HepG2 (cell line): Measurements from ENCODE around the gene PRXL2A. TPM values are rescaled to one million over a fixed set of nuclear protein-coding genes. Genes with fewer than 3 reads are reported as not detected.

ENCODE experiments used
- ATAC-seq: fragments of 200-7000 bp; cut with Tn5 transposase; 3 replicates; pipeline ENCODE4 v1.9.1; 2020; ENCODE audit warnings: mild to moderate bottlenecking, moderate library complexity
- BruUV-seq: library from RNA; stranded (reverse); fragments of 400-500 nt; replicated peaks from 2 replicates; lab custom pipeline; 2021; lab: Mats Ljungman, UMichigan
- CTCF ChIA-PET: fragments of 300-600 bp; formaldehyde crosslinking; extraction: SDS; loops from one replicate; lab custom pipeline; 2021; ENCODE audit warnings: low total read pairs, inconsistent platforms, low intra/inter-chr PET ratio; lab: Yijun Ruan, JAX
- POLR2A ChIA-PET: fragments of 350-600 bp; sonication (Branson Sonifier 250); formaldehyde crosslinking; loops from one replicate; lab custom pipeline; 2020; ENCODE audit warnings: antibody characterized with exemption, inconsistent platforms; lab: Yijun Ruan, JAX
- DNase-seq: peaks from one replicate; pipeline ENCODE4 v3.0.0-alpha.2; 2015; ENCODE audit warnings: low spot score
- FAIRE-seq: peaks from 3 replicates; lab custom pipeline; 2011; peaks lifted over from hg19 to GRCh38; lab: Jason Lieb, UNC
- H2AFZ ChIP-seq: one replicate; pipeline ENCODE4 v1.6.1; 2011; ENCODE audit warnings: low read length, inconsistent platforms
- H3K27ac ChIP-seq: fragments of 300-600 bp; 3 replicates; pipeline ENCODE4 v1.8.0; 2011; ENCODE audit warnings: mixed run types, mild to moderate bottlenecking, mixed read lengths, low read length, inconsistent platforms; ENCODE audit not compliant: insufficient read depth; ENCODE audit errors: extremely low read length
- H3K27me3 ChIP-seq, 2 experiments: fragments of 200-600 bp in 1 of 2; 2 replicates in 1 of 2; 3 replicates in 1 of 2; pipeline versions ENCODE4 v1.6.0 to v1.8.0; 2011; ENCODE audit warnings: low read length in 2 of 2, mild to moderate bottlenecking in 2 of 2, moderate library complexity in 2 of 2, inconsistent platforms in 1 of 2; ENCODE audit not compliant: insufficient read depth in 2 of 2, control insufficient read depth in 1 of 2
- H3K36me3 ChIP-seq, 2 experiments: fragments of 200-600 bp in 1 of 2; replicated peaks in 1 of 2; 2 replicates in 1 of 2; 3 replicates in 1 of 2; pipeline versions ENCODE4 v1.5.1 to v1.8.0; 2011; ENCODE audit warnings: low read length in 2 of 2, inconsistent platforms in 1 of 2; ENCODE audit not compliant: insufficient read depth in 2 of 2, control insufficient read depth in 1 of 2
- H3K4me1 ChIP-seq: 2 replicates; pipeline ENCODE4 v1.5.1; 2012; ENCODE audit warnings: low read length, inconsistent platforms; ENCODE audit not compliant: insufficient read depth
- H3K4me2 ChIP-seq: 2 replicates; pipeline ENCODE4 v1.6.0; 2011; ENCODE audit warnings: low read depth, low read length, inconsistent platforms
- H3K4me3 ChIP-seq, 3 experiments: fragments of 200-600 bp in 1 of 3; sonication (generic), shearing (Covaris generic) in 1 of 3; replicated peaks in 1 of 3; 2 replicates each; pipeline ENCODE4 v1.5.1; 2011 to 2016; ENCODE audit warnings: low read length in 3 of 3, inconsistent platforms in 2 of 3, low read depth in 2 of 3, mild to moderate bottlenecking in 2 of 3, control low read depth in 1 of 3, mixed read lengths in 1 of 3; ENCODE audit not compliant: insufficient read depth in 1 of 3
- H3K79me2 ChIP-seq: one replicate; pipeline ENCODE4 v1.6.1; 2011; ENCODE audit warnings: low read length, inconsistent platforms; ENCODE audit not compliant: insufficient read depth
- H3K9ac ChIP-seq: 2 replicates; pipeline ENCODE4 v1.6.0; 2011; ENCODE audit warnings: mild to moderate bottlenecking, low read depth, low read length, inconsistent platforms; ENCODE audit not compliant: insufficient read depth
- H3K9me3 ChIP-seq: 2 replicates; pipeline ENCODE4 v1.5.1; 2012; ENCODE audit warnings: mild to moderate bottlenecking, low read length
- H4K20me1 ChIP-seq: 2 replicates; pipeline ENCODE4 v1.6.0; 2011; ENCODE audit warnings: inconsistent platforms, mild to moderate bottlenecking, low read length, moderate library complexity; ENCODE audit not compliant: insufficient read depth
- ATF3 ChIP-seq: sonication (generic); formaldehyde crosslinking; IDR thresholded peaks from 2 replicates; pipeline ENCODE4 v1.4.0; 2020; ENCODE audit warnings: missing genetic modification reagents
- MED8 ChIP-seq: sonication (generic); formaldehyde crosslinking; IDR thresholded peaks from 2 replicates; pipeline ENCODE4 v1.8.1; 2023; ENCODE audit warnings: mild to moderate bottlenecking, missing genetic modification reagents; ENCODE audit not compliant: insufficient replicate concordance
- SIX4 ChIP-seq: sonication (generic); formaldehyde crosslinking; IDR thresholded peaks from 2 replicates; pipeline ENCODE4 v1.4.0; 2020; ENCODE audit warnings: missing genetic modification reagents
- SMAD3 ChIP-seq: sonication (generic); formaldehyde crosslinking; IDR thresholded peaks from 2 replicates; pipeline ENCODE4 v1.4.0; 2020; ENCODE audit warnings: missing genetic modification reagents
- ZNF20 ChIP-seq: sonication (generic); formaldehyde crosslinking; IDR thresholded peaks from 2 replicates; pipeline ENCODE4 v1.4.0; 2020; ENCODE audit warnings: mild to moderate bottlenecking, moderate library complexity, missing genetic modification reagents
- ZNF24 ChIP-seq: fragments of 450-650 bp; IDR thresholded peaks from 2 replicates; pipeline ENCODE4 v1.6.1; 2017; ENCODE audit warnings: antibody characterized with exemption, mild to moderate bottlenecking
- ZNF512B ChIP-seq: sonication (generic); formaldehyde crosslinking; IDR thresholded peaks from 2 replicates; pipeline ENCODE4 v1.5.1; 2020; ENCODE audit warnings: missing genetic modification reagents, mild to moderate bottlenecking, borderline replicate concordance
- ZNF7 ChIP-seq: IDR thresholded peaks from 2 replicates; pipeline ENCODE4 v1.6.1; 2016; ENCODE audit warnings: missing biosample characterization, missing genetic modification reagents
- WGBS: methylation state at CpG from one replicate; pipeline ENCODE4 v1.1.6; 2017; ENCODE audit warnings: low lambda C conversion rate; 5-methylcytosine and 5-hydroxymethylcytosine counted together
- in situ Hi-C: cut with HindIII; loops from 2 replicates; pipeline ENCODE4 v1.10.0; 2017; ENCODE audit warnings: low pct_unique_long_range_greater_than_20kb; ENCODE audit not compliant: extremely low pct_ligation_motif_present
- intact Hi-C: fragments of 100-400 bp; cut with micrococcal nuclease; formaldehyde crosslinking; loops from one replicate; pipeline ENCODE4 v1.10.0; 2022; ENCODE audit not compliant: unreplicated experiment
- polyA plus RNA-seq, 8 experiments: library from polyadenylated mRNA; depleted of rRNA in 3 of 8; stranded (reverse) in 7 of 8; unstranded in 1 of 8; fragments of >200 nt; fragmentation: Illumina TruSeq in 4 of 8; extraction: Trizol in 4 of 8; gene quantifications; 2 replicates each; pipeline versions ENCODE4 v1.2.1 to v1.2.3, GENCODE V29; 2011 to 2016; ENCODE audit warnings: low read depth in 4 of 8, missing spikeins in 1 of 8, mixed read lengths in 1 of 8; ENCODE audit not compliant: insufficient read depth in 1 of 8
- total RNA-seq, 5 experiments: library from RNA; depleted of rRNA; stranded (reverse); fragments of >200 nt; fragmentation: Illumina TruSeq; extraction: Trizol; gene quantifications; 2 replicates each; pipeline ENCODE4 v1.2.3, GENCODE V29; 2016; ENCODE audit warnings: low read depth in 1 of 5

The PRXL2A gene
- total and polyA plus RNA-seq, 2 of the 13 experiments (the other 11 are each of a cell fraction or from before 2014, with no cell fraction given) = 43.9 to 79.9 TPM

- Histone ChIP-seq H3K79me2 (peaks cover 30% of the 10 kb centered on the region), H4K20me1 (no peaks in the 10 kb centered on the region), H3K4me1 (peaks cover 24% of the 10 kb centered on the region), H3K27me3 (no peaks in the 10 kb centered on the region), H3K4me2 (no peak overlapping the region), H3K9ac (no peak overlapping the region), H3K4me3 (no peak overlapping the region), H3K27ac (peak overlapping the region; percentile 21), H3K9me3 (no peaks in the 10 kb centered on the region), H3K36me3 (peaks cover 25 to 53% of the 10 kb centered on the region in 2 experiments), H2AFZ (no peak overlapping the region)
- no TSS peak for BruUV-seq
- CTCF ChIA-PET = no interaction called here
- FAIRE-seq (no peak), ATAC-seq (peak; percentile 39; the same call in 2 of the 3 replicates), DNase-seq (no peak)
- TF ChIP-seq ATF3 (CRISPR knock-in tag) (no peak), SIX4 (no peak), ZNF512B (no peak), SMAD3 (CRISPR knock-in tag) (no peak), ZNF20 (CRISPR knock-in tag) (no peak), ZNF24 (no peak), ZNF7 (no peak), MED8 (no peak)
- in situ Hi-C loops = no loop called here
- intact Hi-C loops = no loop called here
- POLR2A ChIA-PET = interaction anchor here (1.0 to 6.1 kb wide), 2 partner anchors 10 to 14 kb away, joined by 4 to 35 read pairs; partner anchors contain the start of gene PRXL2A
- 89% methylated on average over 4 of the region's 5 CpGs for WGBS
Measured at GRCh38 chr10:80421050-80421706, 12.8 kb downstream of the PRXL2A start.
